ENCODE measurements around the gene SLIT3.

The SLIT3 gene

DNA sequence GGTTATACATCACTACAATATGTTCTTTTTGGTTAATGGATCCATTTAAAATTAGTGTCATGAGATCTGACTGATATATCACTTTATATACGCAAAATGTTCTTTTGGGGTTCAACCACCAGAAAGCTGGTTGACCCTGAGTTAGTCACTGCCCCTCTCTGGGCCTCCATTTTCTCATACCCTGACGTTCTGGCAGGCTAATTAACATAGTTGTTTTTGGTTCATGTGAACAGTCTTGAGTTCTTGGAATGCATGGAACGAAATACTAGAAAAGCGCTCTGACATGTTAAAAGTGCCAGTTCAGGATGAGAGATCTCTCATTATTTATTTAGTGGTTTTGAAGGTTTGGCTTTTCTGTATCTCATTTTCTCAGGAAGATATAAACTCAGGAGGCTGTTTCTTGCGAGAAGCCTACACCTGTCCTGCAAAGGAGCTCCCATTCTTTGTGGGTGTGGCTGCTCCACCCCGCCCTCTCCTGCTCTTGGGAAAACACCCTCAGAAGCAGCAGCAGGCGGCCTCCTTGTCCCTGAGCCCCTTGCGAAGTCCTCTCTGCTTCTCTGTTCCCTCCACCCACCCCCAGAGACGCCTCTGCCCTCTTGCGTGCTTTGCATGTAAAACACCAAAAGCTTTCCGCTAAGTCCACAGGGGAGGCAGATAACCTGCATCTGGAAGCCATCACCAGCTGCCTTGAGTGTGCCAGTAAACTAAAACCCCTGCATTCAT, 419.4 kb downstream of the SLIT3 start (continued):
- TF ChIP-seq ZNF830 (tag by site-specific recombination; IDR thresholded peaks at IDR 0.05; ENCODE audit: low read depth) (no peak), BCL11B (tag by site-specific recombination; IDR thresholded peaks at IDR 0.05; ENCODE audit: low read depth) (no peak), SP2 (tag by site-specific recombination; IDR thresholded peaks at IDR 0.05) (no peak), ZBTB1 (tag by site-specific recombination; IDR thresholded peaks at IDR 0.05) (no peak), ZNF48 (tag by site-specific recombination; IDR thresholded peaks at IDR 0.05) (no peak), ZNF354C (tag by site-specific recombination; IDR thresholded peaks at IDR 0.05; ENCODE audit: borderline replicate concordance, low read depth) (no peak), ZNF544 (tag by site-specific recombination; IDR thresholded peaks at IDR 0.05) (no peak), PRDM1 (tag by site-specific recombination; IDR thresholded peaks at IDR 0.05) (no peak), ZNF2 (tag by site-specific recombination; IDR thresholded peaks at IDR 0.05) (no peak), TCF7L2 (IDR thresholded peaks at IDR 0.05; ENCODE audit: borderline replicate concordance, low read depth, low read length) (no peak), ZXDB (tag by site-specific recombination; IDR thresholded peaks at IDR 0.05) (peak; percentile 45; the same call in 1 of the 2 replicates), ZNF155 (tag by site-specific recombination; IDR thresholded peaks at IDR 0.05) (no peak), BCL11A (tag by site-specific recombination; IDR thresholded peaks at IDR 0.05; ENCODE audit: low read depth) (no peak), ZNF140 (tag by site-specific recombination; IDR thresholded peaks at IDR 0.05) (no peak), HIC1 (tag by site-specific recombination; IDR thresholded peaks at IDR 0.05) (no peak), ZNF626 (tag by site-specific recombination; IDR thresholded peaks at IDR 0.05) (no peak), TRIM28 (IDR thresholded peaks at IDR 0.05; ENCODE audit: borderline replicate concordance, low read length) (peak; percentile 82), ZNF449 (tag by site-specific recombination; IDR thresholded peaks at IDR 0.05) (no peak), OSR2 (tag by site-specific recombination; IDR thresholded peaks at IDR 0.05) (peak; percentile 92), ZNF133 (tag by site-specific recombination; IDR thresholded peaks at IDR 0.05) (no peak), ZNF670 (tag by site-specific recombination; IDR thresholded peaks at IDR 0.05; ENCODE audit: low read depth) (no peak), GLI4 (tag by site-specific recombination; IDR thresholded peaks at IDR 0.05) (no peak), ZNF654 (tag by site-specific recombination; IDR thresholded peaks at IDR 0.05; ENCODE audit: low read depth) (no peak)
- TF ChIP-seq, protein P1, sequence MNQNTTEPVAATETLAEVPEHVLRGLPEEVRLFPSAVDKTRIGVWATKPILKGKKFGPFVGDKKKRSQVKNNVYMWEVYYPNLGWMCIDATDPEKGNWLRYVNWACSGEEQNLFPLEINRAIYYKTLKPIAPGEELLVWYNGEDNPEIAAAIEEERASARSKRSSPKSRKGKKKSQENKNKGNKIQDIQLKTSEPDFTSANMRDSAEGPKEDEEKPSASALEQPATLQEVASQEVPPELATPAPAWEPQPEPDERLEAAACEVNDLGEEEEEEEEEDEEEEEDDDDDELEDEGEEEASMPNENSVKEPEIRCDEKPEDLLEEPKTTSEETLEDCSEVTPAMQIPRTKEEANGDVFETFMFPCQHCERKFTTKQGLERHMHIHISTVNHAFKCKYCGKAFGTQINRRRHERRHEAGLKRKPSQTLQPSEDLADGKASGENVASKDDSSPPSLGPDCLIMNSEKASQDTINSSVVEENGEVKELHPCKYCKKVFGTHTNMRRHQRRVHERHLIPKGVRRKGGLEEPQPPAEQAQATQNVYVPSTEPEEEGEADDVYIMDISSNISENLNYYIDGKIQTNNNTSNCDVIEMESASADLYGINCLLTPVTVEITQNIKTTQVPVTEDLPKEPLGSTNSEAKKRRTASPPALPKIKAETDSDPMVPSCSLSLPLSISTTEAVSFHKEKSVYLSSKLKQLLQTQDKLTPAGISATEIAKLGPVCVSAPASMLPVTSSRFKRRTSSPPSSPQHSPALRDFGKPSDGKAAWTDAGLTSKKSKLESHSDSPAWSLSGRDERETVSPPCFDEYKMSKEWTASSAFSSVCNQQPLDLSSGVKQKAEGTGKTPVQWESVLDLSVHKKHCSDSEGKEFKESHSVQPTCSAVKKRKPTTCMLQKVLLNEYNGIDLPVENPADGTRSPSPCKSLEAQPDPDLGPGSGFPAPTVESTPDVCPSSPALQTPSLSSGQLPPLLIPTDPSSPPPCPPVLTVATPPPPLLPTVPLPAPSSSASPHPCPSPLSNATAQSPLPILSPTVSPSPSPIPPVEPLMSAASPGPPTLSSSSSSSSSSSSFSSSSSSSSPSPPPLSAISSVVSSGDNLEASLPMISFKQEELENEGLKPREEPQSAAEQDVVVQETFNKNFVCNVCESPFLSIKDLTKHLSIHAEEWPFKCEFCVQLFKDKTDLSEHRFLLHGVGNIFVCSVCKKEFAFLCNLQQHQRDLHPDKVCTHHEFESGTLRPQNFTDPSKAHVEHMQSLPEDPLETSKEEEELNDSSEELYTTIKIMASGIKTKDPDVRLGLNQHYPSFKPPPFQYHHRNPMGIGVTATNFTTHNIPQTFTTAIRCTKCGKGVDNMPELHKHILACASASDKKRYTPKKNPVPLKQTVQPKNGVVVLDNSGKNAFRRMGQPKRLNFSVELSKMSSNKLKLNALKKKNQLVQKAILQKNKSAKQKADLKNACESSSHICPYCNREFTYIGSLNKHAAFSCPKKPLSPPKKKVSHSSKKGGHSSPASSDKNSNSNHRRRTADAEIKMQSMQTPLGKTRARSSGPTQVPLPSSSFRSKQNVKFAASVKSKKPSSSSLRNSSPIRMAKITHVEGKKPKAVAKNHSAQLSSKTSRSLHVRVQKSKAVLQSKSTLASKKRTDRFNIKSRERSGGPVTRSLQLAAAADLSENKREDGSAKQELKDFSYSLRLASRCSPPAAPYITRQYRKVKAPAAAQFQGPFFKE (tag by site-specific recombination; IDR thresholded peaks at IDR 0.05; ENCODE audit: borderline replicate concordance): no peak
- TF ChIP-seq, protein P2, sequence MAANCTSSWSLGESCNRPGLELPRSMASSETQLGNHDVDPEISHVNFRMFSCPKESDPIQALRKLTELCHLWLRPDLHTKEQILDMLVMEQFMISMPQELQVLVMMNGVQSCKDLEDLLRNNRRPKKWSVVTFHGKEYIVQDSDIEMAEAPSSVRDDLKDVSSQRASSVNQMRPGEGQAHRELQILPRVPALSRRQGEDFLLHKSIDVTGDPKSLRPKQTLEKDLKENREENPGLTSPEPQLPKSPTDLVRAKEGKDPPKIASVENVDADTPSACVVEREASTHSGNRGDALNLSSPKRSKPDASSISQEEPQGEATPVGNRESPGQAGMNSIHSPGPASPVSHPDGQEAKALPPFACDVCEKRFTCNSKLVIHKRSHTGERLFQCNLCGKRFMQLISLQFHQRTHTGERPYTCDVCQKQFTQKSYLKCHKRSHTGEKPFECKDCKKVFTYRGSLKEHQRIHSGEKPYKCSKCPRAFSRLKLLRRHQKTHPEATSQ (tag by site-specific recombination; IDR thresholded peaks at IDR 0.05): no peak
- TF ChIP-seq, protein P3, sequence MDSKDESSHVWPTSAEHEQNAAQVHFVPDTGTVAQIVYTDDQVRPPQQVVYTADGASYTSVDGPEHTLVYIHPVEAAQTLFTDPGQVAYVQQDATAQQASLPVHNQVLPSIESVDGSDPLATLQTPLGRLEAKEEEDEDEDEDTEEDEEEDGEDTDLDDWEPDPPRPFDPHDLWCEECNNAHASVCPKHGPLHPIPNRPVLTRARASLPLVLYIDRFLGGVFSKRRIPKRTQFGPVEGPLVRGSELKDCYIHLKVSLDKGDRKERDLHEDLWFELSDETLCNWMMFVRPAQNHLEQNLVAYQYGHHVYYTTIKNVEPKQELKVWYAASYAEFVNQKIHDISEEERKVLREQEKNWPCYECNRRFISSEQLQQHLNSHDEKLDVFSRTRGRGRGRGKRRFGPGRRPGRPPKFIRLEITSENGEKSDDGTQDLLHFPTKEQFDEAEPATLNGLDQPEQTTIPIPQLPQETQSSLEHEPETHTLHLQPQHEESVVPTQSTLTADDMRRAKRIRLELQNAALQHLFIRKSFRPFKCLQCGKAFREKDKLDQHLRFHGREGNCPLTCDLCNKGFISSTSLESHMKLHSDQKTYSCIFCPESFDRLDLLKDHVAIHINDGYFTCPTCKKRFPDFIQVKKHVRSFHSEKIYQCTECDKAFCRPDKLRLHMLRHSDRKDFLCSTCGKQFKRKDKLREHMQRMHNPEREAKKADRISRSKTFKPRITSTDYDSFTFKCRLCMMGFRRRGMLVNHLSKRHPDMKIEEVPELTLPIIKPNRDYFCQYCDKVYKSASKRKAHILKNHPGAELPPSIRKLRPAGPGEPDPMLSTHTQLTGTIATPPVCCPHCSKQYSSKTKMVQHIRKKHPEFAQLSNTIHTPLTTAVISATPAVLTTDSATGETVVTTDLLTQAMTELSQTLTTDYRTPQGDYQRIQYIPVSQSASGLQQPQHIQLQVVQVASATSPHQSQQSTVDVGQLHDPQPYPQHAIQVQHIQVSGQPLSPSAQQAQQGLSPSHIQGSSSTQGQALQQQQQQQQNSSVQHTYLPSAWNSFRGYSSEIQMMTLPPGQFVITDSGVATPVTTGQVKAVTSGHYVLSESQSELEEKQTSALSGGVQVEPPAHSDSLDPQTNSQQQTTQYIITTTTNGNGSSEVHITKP (tag by site-specific recombination; IDR thresholded peaks at IDR 0.05): no peak
